Transverse colon (tissue), 3 donors: Measurements from ENCODE around the gene ZNF346.

Experiments
- CTCF ChIP-seq, 5 experiments: fragments of 200-600 bp in 3 of 5; fragments of 450-650 bp in 2 of 5; sonication (generic) in 3 of 5; IDR thresholded peaks; 1 replicate in 2 of 5; 2 replicates in 3 of 5; pipeline ENCODE4 v1.5.1; 2016 to 2017; ENCODE audit warnings: antibody characterized with exemption in 5 of 5, inconsistent platforms in 3 of 5, mild to moderate bottlenecking in 2 of 5, moderate library complexity in 1 of 5
- EP300 ChIP-seq: sonication (generic); formaldehyde crosslinking; IDR thresholded peaks from one replicate; pipeline ENCODE4 v1.6.1; 2017; ENCODE audit warnings: antibody characterized with exemption, low read depth
- POLR2A ChIP-seq: fragments of 450-650 bp; IDR thresholded peaks from one replicate; pipeline ENCODE4 v1.6.1; 2016; ENCODE audit warnings: antibody characterized with exemption, mild to moderate bottlenecking, moderate library complexity

- TF ChIP-seq CTCF (IDR thresholded peaks at IDR 0.05) (no peak), POLR2A (no peak), EP300 (no peak)
These were observed 59.4 kb downstream of the ZNF346 start for GRCh38 chr5:177081859-177082258.
